B cell (primary cell): ENCODE results near the gene XPC.

Source experiments
- EZH2 ChIP-seq: IDR thresholded peaks from 2 replicates; pipeline ENCODE4 v1.6.1; 2012; ENCODE audit warnings: borderline replicate concordance, low read depth, mild to moderate bottlenecking, moderate library complexity, low read length; ENCODE audit not compliant: insufficient read depth, poor library complexity, severe bottlenecking
- TF ChIP-seq, protein P1 (sequence below): fragments of 200-600 bp; IDR thresholded peaks from one replicate; pipeline ENCODE4 v1.8.0; 2022; ENCODE audit warnings: antibody characterized with exemption, mild to moderate bottlenecking

DNA sequence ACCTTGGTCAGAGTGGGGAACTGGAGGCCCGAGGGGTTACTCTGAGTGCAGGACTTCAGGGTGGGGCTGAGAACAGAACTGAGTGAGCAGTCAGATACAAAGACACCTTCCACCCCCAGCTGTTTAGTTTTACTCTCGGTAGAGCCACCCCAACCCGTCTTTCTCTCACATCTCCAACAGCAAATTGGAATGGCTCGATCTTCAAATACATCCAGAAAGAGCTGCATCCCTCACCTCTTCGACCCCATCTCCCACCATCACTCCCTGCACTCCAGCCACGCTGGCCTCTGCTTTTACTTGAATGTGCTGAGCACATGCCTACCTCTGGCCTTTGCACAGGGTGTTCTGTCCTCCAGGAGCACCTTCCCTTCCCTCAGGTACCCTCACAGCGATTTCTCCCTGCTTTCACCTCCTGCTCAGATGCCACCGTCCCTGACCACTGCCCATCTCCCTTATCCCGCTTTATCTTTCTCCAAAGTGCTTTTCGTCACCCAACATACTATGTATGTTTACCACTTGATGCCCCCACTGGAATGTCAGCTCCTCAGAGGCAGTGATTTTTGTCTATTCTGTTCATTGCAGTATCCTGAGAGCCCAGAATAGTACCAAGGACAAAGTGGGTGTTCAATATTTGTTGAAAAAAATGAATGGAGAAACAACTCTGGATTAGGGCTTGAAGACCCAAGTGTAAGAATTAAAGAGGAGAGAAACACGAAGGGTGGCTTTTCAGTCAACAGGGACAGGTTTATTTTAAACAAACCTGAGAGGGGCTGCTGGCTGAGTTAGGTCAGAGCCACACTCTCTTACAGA lies 58.1 kb downstream of the XPC start:
- no peak for TF ChIP-seq EZH2
- TF ChIP-seq, protein P1, sequence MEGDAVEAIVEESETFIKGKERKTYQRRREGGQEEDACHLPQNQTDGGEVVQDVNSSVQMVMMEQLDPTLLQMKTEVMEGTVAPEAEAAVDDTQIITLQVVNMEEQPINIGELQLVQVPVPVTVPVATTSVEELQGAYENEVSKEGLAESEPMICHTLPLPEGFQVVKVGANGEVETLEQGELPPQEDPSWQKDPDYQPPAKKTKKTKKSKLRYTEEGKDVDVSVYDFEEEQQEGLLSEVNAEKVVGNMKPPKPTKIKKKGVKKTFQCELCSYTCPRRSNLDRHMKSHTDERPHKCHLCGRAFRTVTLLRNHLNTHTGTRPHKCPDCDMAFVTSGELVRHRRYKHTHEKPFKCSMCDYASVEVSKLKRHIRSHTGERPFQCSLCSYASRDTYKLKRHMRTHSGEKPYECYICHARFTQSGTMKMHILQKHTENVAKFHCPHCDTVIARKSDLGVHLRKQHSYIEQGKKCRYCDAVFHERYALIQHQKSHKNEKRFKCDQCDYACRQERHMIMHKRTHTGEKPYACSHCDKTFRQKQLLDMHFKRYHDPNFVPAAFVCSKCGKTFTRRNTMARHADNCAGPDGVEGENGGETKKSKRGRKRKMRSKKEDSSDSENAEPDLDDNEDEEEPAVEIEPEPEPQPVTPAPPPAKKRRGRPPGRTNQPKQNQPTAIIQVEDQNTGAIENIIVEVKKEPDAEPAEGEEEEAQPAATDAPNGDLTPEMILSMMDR = no peak
